ENCODE results near the gene DNAJB1. TPM values are rescaled to one million over a fixed set of nuclear protein-coding genes. Genes with fewer than 3 reads are reported as not detected.
"Not testable (repeated sequence)": the region's sequence is repeated elsewhere in the genome, so short reads cannot be mapped to it uniquely, and the experiment has no call there.

DNAJB1 gene
- total and polyA plus RNA-seq, 8 donors = 22.4 to 63.0 (median 29.3) TPM

GRCh38 chr19:14545716-14546082 is 27.5 kb upstream of the DNAJB1 start:
- TF ChIP-seq, protein P1, sequence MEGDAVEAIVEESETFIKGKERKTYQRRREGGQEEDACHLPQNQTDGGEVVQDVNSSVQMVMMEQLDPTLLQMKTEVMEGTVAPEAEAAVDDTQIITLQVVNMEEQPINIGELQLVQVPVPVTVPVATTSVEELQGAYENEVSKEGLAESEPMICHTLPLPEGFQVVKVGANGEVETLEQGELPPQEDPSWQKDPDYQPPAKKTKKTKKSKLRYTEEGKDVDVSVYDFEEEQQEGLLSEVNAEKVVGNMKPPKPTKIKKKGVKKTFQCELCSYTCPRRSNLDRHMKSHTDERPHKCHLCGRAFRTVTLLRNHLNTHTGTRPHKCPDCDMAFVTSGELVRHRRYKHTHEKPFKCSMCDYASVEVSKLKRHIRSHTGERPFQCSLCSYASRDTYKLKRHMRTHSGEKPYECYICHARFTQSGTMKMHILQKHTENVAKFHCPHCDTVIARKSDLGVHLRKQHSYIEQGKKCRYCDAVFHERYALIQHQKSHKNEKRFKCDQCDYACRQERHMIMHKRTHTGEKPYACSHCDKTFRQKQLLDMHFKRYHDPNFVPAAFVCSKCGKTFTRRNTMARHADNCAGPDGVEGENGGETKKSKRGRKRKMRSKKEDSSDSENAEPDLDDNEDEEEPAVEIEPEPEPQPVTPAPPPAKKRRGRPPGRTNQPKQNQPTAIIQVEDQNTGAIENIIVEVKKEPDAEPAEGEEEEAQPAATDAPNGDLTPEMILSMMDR (IDR thresholded peaks at IDR 0.05) = no peak
- Histone ChIP-seq H3K4me1 (no peaks in the 10 kb centered on the region), H3K27me3 (no peaks in the 10 kb centered on the region), H3K9me3 (no peaks in the 10 kb centered on the region), H3K36me3 (no peaks in the 10 kb centered on the region), H3K27ac (peak overlapping the region in 1 of 4 donors; percentile 33), H3K4me3 (no peak overlapping the region)
- intact Hi-C loops (cut with DNase I) = no loop called here
- 65 to 71% methylated on average over 9 of the region's 9 CpGs for WGBS, 2 donors
- DNase-seq = no peak
- FAIRE-seq = no peak
- peak in 2 of 4 donors; percentile 13 to 37 for ATAC-seq

GRCh38 chr19:14544977-14545715 is 26.9 kb upstream of the DNAJB1 start:
- peak overlapping the region in 1 of 4 donors; percentile 33 for H3K27ac ChIP-seq
- peak; percentile 42 to 85 (median 81) for ATAC-seq

DNA sequence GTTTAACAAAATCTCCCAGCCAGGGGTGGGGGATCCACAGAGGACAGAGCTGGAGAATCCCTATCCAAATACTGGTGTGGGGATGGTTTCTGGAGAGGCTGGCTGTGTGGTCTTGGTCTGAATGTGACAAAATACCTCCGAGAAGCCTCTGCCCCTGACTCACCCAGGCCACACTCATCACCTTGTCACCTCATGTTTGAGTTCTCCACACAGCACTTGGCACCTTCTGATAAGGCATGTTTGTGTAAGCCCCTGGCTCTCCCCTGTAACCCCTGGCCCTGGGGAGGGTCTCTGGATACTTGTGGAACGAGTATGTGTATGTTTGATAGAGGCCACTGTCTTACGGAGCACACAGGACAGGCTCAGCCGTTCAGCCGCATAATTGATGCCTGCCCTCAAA is 25.9 kb upstream of the DNAJB1 start:
- Histone ChIP-seq H3K4me1 (no peaks in the 10 kb centered on the region), H3K36me3 (no peaks in the 10 kb centered on the region), H3K4me3 (no peak overlapping the region), H3K27me3 (no peaks in the 10 kb centered on the region), H3K9me3 (no peaks in the 10 kb centered on the region), H3K27ac (no peak overlapping the region)
- FAIRE-seq (no peak), DNase-seq (no peak), ATAC-seq (no peak)
- TF ChIP-seq, protein P1 (IDR thresholded peaks at IDR 0.05) = no peak
- intact Hi-C loops (cut with DNase I) = no loop called here
- 86 to 87% methylated on average over 5 of the region's 5 CpGs for WGBS, 2 donors

More at GRCh38 chr19:14544977-14545715, 26.9 kb upstream of the DNAJB1 start:
- WGBS, 2 donors = 45 to 66% methylated on average over 19 to 21 of the region's 21 CpGs
- no peak for FAIRE-seq
- intact Hi-C loops (cut with DNase I) = no loop called here
- Histone ChIP-seq H3K36me3 (no peaks in the 10 kb centered on the region), H3K4me1 (no peaks in the 10 kb centered on the region), H3K27me3 (no peaks in the 10 kb centered on the region), H3K4me3 (no peak overlapping the region), H3K9me3 (no peaks in the 10 kb centered on the region)
- TF ChIP-seq, protein P1 (IDR thresholded peaks at IDR 0.05) = no peak
- peak in 4 of 6 donors; percentile 41 to 83 (median 54) for DNase-seq

- no peaks in the 10 kb centered on the region for H3K27me3 ChIP-seq
- intact Hi-C loops (cut with DNase I) = no loop called here
- peaks cover 3 to 5% (median 4%) of the 10 kb centered on the region in 3 donors for H3K4me1 ChIP-seq
- DNase-seq = no peak
- no peaks in the 10 kb centered on the region for H3K9me3 ChIP-seq
- no peak for ATAC-seq
- WGBS, 2 donors = 66 to 69% methylated on average over 7 of the region's 7 CpGs
- H3K27ac ChIP-seq = no peak overlapping the region
- no peak overlapping the region for H3K4me3 ChIP-seq
- H3K36me3 ChIP-seq = no peaks in the 10 kb centered on the region
- FAIRE-seq = no peak
- TF ChIP-seq, protein P1 (IDR thresholded peaks at IDR 0.05) = no peak
Measured at GRCh38 chr19:14542711-14543328, 24.6 kb upstream of the DNAJB1 start.

DNA sequence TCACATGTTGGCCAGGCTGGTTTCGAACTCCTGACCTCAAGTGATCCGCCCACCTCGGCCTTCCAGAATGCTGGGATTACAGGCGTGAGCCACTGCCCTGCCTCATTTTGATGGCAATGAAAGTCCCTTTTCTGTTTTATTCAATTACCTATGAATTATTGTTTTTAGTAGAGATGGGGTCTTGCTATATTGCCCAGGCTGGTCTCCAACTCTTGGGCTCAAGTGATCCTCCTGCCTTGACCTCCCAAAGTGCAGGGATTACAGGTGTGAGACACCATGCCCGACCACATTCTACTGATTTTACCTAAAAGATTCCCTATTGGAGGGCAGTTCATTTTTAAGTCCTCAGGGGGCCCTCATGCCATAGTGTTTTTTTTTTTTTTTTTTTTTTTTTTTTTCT is 23.8 kb upstream of the DNAJB1 start:
- H3K4me3 ChIP-seq; H3K36me3 ChIP-seq; H3K27me3 ChIP-seq; H3K27ac ChIP-seq; ATAC-seq; H3K9me3 ChIP-seq; FAIRE-seq; H3K4me1 ChIP-seq; DNase-seq; intact Hi-C loops (cut with DNase I): not testable (repeated sequence)
- 78 to 86% methylated on average over 5 of the region's 5 CpGs for WGBS, 2 donors
